ENCODE data around the gene PDCD1. TPM values are rescaled to one million over a fixed set of nuclear protein-coding genes. Genes with fewer than 3 reads are reported as not detected.
"Not testable (repeated sequence)": the region's sequence is repeated elsewhere in the genome, so short reads cannot be mapped to it uniquely, and the experiment has no call there.

Gene PDCD1
- total RNA-seq, 1 donor from 2014 or later = not detected

- DNase-seq (ENCODE audit: low read depth in 2 of 2) = no peak
Measured at GRCh38 chr2:241814643-241815476, 43.8 kb downstream of the PDCD1 start.

GRCh38 chr2:241814393-241814642, 44.4 kb downstream of the PDCD1 start:
- DNase-seq (ENCODE audit: low read depth in 2 of 2) = no peak

GRCh38 chr2:241813644-241814392, 44.9 kb downstream of the PDCD1 start:
- DNase-seq (ENCODE audit: low read depth in 2 of 2) = no peak

- DNase-seq (ENCODE audit: low read depth in 2 of 2) = no peak
Measured at GRCh38 chr2:241812730-241813643, 45.7 kb downstream of the PDCD1 start.

GRCh38 chr2:241811952-241812729, 46.6 kb downstream of the PDCD1 start:
- no peak for DNase-seq (ENCODE audit: low read depth in 2 of 2)

GRCh38 chr2:241811201-241811951, 47.3 kb downstream of the PDCD1 start:
- DNase-seq (ENCODE audit: low read depth in 2 of 2) = no peak

GRCh38 chr2:241810307-241811200, 48.1 kb downstream of the PDCD1 start:
- no peak for DNase-seq (ENCODE audit: low read depth in 2 of 2)

GRCh38 chr2:241809383-241810306, 49.0 kb downstream of the PDCD1 start:
- DNase-seq (ENCODE audit: low read depth in 2 of 2) = no peak

- no peak for DNase-seq (ENCODE audit: low read depth in 2 of 2)
Measured at GRCh38 chr2:241808721-241809382, 49.8 kb downstream of the PDCD1 start, which contains the start of gene NEU4. Gene NEU4 (plus strand): TSS chr2:241809193. CDS start chr2:241814485, 5,292 bp downstream.

GRCh38 chr2:241808051-241808720, 50.5 kb downstream of the PDCD1 start:
- no peak for DNase-seq (ENCODE audit: low read depth in 2 of 2)

- DNase-seq (ENCODE audit: low read depth in 2 of 2) = not testable (repeated sequence)
Measured at GRCh38 chr2:241806217-241806616, 52.5 kb downstream of the PDCD1 start.

- no peak for DNase-seq (ENCODE audit: low read depth in 2 of 2)
Measured at GRCh38 chr2:241804326-241805229, 54.1 kb downstream of the PDCD1 start.

- peak; percentile 29 to 46 for DNase-seq (ENCODE audit: low read depth in 2 of 2)
Measured at GRCh38 chr2:241803387-241804325, 55.0 kb downstream of the PDCD1 start.

- no peak for DNase-seq (ENCODE audit: low read depth in 2 of 2)
Measured at GRCh38 chr2:241802421-241803318, 56.0 kb downstream of the PDCD1 start.

Data from lung microvascular endothelial cell (primary cell).